ENCODE data around the gene NRGN.

- no peak for TF ChIP-seq CTCF (conservative IDR thresholded peaks at IDR 0.05 in 1 of 2, IDR thresholded peaks at IDR 0.05 in 1 of 2; ENCODE audit: extremely low read depth in 1 of 2, insufficient read depth in 1 of 2, low read depth in 1 of 2, low read length in 2 of 2)
- no peak for TF ChIP-seq EZH2 (IDR thresholded peaks at IDR 0.05; ENCODE audit: borderline replicate concordance, low read length)
These were observed 37.3 kb downstream of the NRGN start for GRCh38 chr11:124776865-124777645.
